GM19395 (cell line): ENCODE data around the gene SPATS1.
"Not testable (repeated sequence)": the region's sequence is repeated elsewhere in the genome, so short reads cannot be mapped to it uniquely, and the experiment has no call there.

ENCODE experiments used
- ATAC-seq: cut with Tn5 transposase; IDR thresholded peaks from one replicate; pipeline ENCODE4 v1.9.1; 2021; ENCODE audit warnings: mild to moderate bottlenecking, moderate library complexity; ENCODE audit not compliant: unreplicated experiment

The SPATS1 gene

GRCh38 chr6:44341095-44341890 is 1.2 kb upstream of the SPATS1 start:
- ATAC-seq, result no peak

GRCh38 chr6:44342052-44342451 is 398 bp upstream of the SPATS1 start:
- ATAC-seq, result no peak

- ATAC-seq, result not testable (repeated sequence)
Measured at GRCh38 chr6:44346818-44347217, 4.4 kb downstream of the SPATS1 start.

GRCh38 chr6:44349904-44350649 is 7.6 kb downstream of the SPATS1 start:
- ATAC-seq, result no peak

GRCh38 chr6:44350650-44350994 is 8.2 kb downstream of the SPATS1 start:
- not testable (repeated sequence) for ATAC-seq

- ATAC-seq, result no peak
Measured at GRCh38 chr6:44352259-44352658, 9.8 kb downstream of the SPATS1 start.

GRCh38 chr6:44353336-44353735 is 10.9 kb downstream of the SPATS1 start:
- ATAC-seq, result no peak

GRCh38 chr6:44355640-44356039 is 13.2 kb downstream of the SPATS1 start:
- no peak for ATAC-seq

- no peak for ATAC-seq
Measured at GRCh38 chr6:44356487-44356886, 14.0 kb downstream of the SPATS1 start.

- no peak for ATAC-seq
Measured at GRCh38 chr6:44359973-44360372, 17.5 kb downstream of the SPATS1 start.

GRCh38 chr6:44361947-44362346 is 19.5 kb downstream of the SPATS1 start:
- ATAC-seq, result no peak

GRCh38 chr6:44363377-44363926 is 21.0 kb downstream of the SPATS1 start:
- ATAC-seq, result no peak

- ATAC-seq, result no peak
Measured at GRCh38 chr6:44366781-44367180, 24.3 kb downstream of the SPATS1 start.

GRCh38 chr6:44367681-44368080 is 25.2 kb downstream of the SPATS1 start:
- ATAC-seq, result no peak

- ATAC-seq, result no peak
Measured at GRCh38 chr6:44373051-44373450, 30.6 kb downstream of the SPATS1 start.

- ATAC-seq, result no peak
Measured at GRCh38 chr6:44373787-44374186, 31.3 kb downstream of the SPATS1 start.

- ATAC-seq, result no peak
Measured at GRCh38 chr6:44375071-44375470, 32.6 kb downstream of the SPATS1 start.

GRCh38 chr6:44377484-44377883 is 35.0 kb downstream of the SPATS1 start:
- no peak for ATAC-seq

- no peak for ATAC-seq
Measured at GRCh38 chr6:44377971-44378370, 35.5 kb downstream of the SPATS1 start.

GRCh38 chr6:44381739-44382138 is 39.3 kb downstream of the SPATS1 start:
- no peak for ATAC-seq

- ATAC-seq, result no peak
Measured at GRCh38 chr6:44386364-44386928, 44.0 kb downstream of the SPATS1 start.

GRCh38 chr6:44386929-44387345 is 44.5 kb downstream of the SPATS1 start:
- ATAC-seq, result peak; percentile 13
